Measurements from ENCODE around the gene ZNF214.
"Not testable (repeated sequence)": the region's sequence is repeated elsewhere in the genome, so short reads cannot be mapped to it uniquely, and the experiment has no call there.

Gene ZNF214

DNA sequence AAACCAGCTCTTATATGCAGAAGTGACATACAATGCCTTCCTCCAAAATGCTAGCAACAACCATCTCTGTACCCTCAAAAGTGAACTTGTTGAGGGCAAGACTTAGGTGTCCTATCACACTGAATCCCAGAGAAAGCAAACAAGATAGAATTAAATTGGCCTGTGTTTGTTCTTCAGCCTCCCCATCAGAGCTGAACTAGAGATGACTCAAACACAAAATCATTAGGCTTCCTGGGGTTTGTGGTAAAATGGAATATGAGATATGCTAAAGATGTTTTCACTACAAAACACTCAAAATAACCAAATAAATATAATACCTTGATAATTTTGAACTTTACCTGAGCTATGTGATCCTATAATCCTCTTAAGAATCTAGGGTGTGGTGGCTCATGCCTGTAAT lies 31.6 kb downstream of the ZNF214 start:
- DNase-seq (ENCODE audit: low read depth in 2 of 2) = no peak

DNA sequence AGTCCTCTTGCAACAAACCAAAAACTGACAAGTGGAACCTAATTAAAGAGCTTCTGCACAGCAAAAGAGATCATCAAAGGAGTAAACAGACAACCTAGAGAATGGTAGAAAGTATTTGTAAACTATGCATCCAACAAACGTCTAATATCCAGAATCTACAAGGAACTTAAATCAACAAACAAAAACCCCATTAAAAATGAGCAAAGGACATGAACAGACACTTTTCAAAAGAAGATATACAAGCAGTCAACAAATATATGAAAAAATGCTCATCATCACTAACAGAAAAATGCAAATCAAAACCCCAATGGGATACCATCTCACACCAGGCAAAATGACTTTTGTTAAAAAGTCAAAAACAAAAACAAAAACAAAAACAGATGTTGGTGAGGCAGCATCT lies 33.7 kb downstream of the ZNF214 start:
- DNase-seq (ENCODE audit: low read depth in 2 of 2) = no peak

DNA sequence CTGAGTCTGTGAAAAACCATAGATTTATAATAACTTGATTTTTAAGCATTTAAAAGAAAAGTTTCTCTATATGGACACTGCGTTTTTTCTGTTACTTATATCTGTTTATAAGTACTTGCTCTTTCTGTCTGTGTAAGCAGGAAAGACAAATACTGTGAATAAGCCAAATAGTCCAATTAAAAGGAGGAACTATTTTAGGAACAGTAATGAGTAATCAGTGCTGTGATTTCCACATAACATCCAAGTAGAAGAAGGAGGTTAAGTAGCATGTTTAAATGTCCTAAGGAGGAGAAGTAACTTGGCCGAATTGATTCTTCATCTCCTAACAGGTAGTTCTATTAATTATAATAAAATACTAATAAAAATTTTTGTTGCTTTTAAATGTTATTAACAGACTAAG lies 40.8 kb downstream of the ZNF214 start:
- no peak for DNase-seq (ENCODE audit: low read depth in 2 of 2)

DNA sequence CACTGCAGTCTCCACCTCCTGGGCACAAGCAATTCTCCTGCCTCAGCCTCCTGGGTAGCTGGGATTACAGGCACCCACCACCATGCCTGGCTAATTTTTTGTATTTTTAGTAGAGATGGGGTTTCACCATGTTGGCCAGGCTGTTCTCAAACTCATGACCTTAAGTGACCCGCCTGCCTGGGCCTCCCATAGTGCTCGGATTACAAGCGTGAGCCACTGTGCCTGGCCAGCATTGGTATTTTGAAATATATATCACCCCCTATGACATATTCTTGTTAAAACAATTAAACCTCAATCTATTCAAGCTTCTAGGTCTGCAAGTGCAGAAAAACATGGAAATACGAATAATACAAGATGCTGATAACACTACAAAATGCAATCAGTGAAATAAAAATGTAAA lies 50.3 kb downstream of the ZNF214 start:
- not testable (repeated sequence) for DNase-seq (ENCODE audit: low read depth in 2 of 2)

DNA sequence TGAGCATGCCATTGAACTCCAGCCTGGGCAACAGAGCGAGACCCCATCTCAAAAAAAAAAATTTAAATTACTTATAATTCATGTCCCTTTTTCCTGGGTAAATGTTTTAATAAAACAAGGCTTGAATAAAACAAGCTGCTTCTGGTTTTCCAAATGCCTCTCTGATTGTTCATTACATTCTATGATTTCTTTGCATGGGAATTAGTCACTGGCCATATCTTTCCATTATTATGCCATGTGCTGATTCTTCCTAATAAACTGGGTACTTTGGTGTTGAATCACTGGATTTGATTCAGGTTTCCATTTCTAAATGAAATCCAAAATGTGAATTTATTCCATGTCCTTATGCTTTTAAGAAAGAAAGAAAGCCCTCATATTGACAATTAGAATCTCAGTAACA lies 51.3 kb downstream of the ZNF214 start:
- no peak for DNase-seq (ENCODE audit: low read depth in 2 of 2)

DNA sequence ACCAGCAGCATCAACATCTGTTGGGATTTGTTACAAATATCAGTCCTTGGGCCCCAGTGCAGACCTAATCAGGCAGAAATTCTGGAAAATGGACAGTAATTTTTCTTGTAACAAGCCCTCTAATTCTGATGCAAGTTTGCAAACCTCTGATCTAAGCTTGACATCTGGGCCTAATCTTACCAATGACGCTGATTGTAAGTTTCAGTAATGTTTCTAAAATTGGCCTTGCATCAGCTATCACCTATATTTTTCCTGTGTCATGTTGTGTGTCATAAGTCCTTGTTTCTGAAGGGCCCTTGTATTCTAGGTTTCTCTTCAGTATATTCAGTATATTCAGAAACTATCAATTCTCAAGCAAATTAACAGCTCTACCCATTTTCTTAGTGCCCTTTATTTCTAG lies 57.5 kb downstream of the ZNF214 start:
- no peak for DNase-seq (ENCODE audit: low read depth in 2 of 2)

- DNase-seq (ENCODE audit: low read depth in 2 of 2) = no peak
Observed at GRCh38 chr11:6962141-6962540, 58.0 kb downstream of the ZNF214 start.

DNA sequence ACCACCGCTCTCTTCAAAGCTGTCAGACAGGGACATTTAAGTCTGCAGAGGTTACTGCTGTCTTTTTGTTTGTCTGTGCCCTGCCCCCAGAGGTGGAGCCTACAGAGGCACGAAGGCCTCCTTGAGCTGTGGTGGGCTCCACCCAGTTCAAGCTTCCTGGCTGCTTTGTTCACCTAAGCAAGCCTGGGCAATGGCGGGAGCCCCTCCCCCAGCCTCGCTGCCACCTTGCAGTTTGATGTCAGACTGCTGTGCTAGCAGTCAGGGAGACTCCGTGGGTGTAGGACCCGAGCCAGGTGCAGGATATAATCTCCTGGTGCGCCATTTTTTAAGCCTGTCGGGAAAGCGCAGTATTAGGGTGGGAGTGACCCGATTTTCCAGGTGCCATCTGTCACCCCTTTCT lies 65.9 kb downstream of the ZNF214 start:
- DNase-seq (ENCODE audit: low read depth in 2 of 2) = not testable (repeated sequence)

Measured in activated CD4-positive, alpha-beta T cell treated with anti-CD3 and anti-CD28 coated beads for 24 hours (primary cell).